H9 (cell line): ENCODE results near the gene GSG1L2. TPM values are rescaled to one million over a fixed set of nuclear protein-coding genes. Genes with fewer than 3 reads are reported as not detected.

Source experiments
- DNase-seq: peaks from one replicate; pipeline ENCODE4 v3.0.0-alpha.2; 2017
- H2AFZ ChIP-seq: one replicate; pipeline ENCODE4 v1.6.1; 2013; ENCODE audit warnings: mild to moderate bottlenecking, low read length, control low read depth, moderate library complexity
- H2AK5ac ChIP-seq: 2 replicates; pipeline ENCODE4 v1.6.1; 2013; ENCODE audit warnings: low read length, control low read depth, mixed read lengths; ENCODE audit not compliant: insufficient read length
- H2BK120ac ChIP-seq: one replicate; pipeline ENCODE4 v1.6.1; 2013; ENCODE audit warnings: low read depth, mild to moderate bottlenecking, low read length, control low read depth, inconsistent platforms; ENCODE audit not compliant: poor library complexity, severe bottlenecking
- H2BK12ac ChIP-seq: 2 replicates; pipeline ENCODE4 v1.6.1; 2013; ENCODE audit warnings: low read length, control low read depth, mixed read lengths, low read depth; ENCODE audit not compliant: insufficient read length
- H2BK15ac ChIP-seq: 2 replicates; pipeline ENCODE4 v1.6.1; 2013; ENCODE audit warnings: low read depth, low read length, control low read depth
- H2BK20ac ChIP-seq: one replicate; pipeline ENCODE4 v1.6.1; 2013; ENCODE audit warnings: low read depth, mild to moderate bottlenecking, low read length, control low read depth, inconsistent platforms; ENCODE audit not compliant: poor library complexity, severe bottlenecking
- H2BK5ac ChIP-seq: 2 replicates; pipeline ENCODE4 v1.6.1; 2013; ENCODE audit warnings: low read length, control low read depth, mixed read lengths; ENCODE audit not compliant: insufficient read length
- H3K14ac ChIP-seq: 2 replicates; pipeline ENCODE4 v1.6.1; 2013; ENCODE audit warnings: low read length, control low read depth; ENCODE audit not compliant: insufficient read depth
- H3K18ac ChIP-seq: 2 replicates; pipeline ENCODE4 v1.6.1; 2013; ENCODE audit warnings: low read depth, mild to moderate bottlenecking, mixed read lengths, low read length, control low read depth; ENCODE audit not compliant: insufficient read length
- H3K23ac ChIP-seq: 2 replicates; pipeline ENCODE4 v1.6.1; 2013; ENCODE audit warnings: low read length, control low read depth, mixed read lengths, low read depth; ENCODE audit not compliant: insufficient read length
- H3K23me2 ChIP-seq: 2 replicates; pipeline ENCODE4 v1.6.1; 2013; ENCODE audit warnings: low read depth, mild to moderate bottlenecking, mixed read lengths, low read length, control low read depth; ENCODE audit not compliant: insufficient read length, poor library complexity, severe bottlenecking
- H3K27ac ChIP-seq: 2 replicates; pipeline ENCODE4 v1.5.1; 2013; ENCODE audit warnings: low read length, control low read depth, mixed read lengths, low read depth; ENCODE audit not compliant: insufficient read length
- H3K27me3 ChIP-seq: 2 replicates; pipeline ENCODE4 v1.6.1; 2013; ENCODE audit warnings: low read length, control low read depth, inconsistent platforms; ENCODE audit not compliant: insufficient read depth
- H3K4ac ChIP-seq: 2 replicates; pipeline ENCODE4 v1.6.1; 2013; ENCODE audit warnings: low read depth, mild to moderate bottlenecking, control low read depth, inconsistent platforms, low read length, moderate library complexity
- H3K4me1 ChIP-seq: 2 replicates; pipeline ENCODE4 v1.6.1; 2013; ENCODE audit warnings: low read length, control low read depth, inconsistent platforms; ENCODE audit not compliant: insufficient read depth
- H3K4me2 ChIP-seq: 2 replicates; pipeline ENCODE4 v1.6.1; 2013; ENCODE audit warnings: low read length, control low read depth, mixed read lengths; ENCODE audit not compliant: insufficient read length, insufficient read depth
- H3K56ac ChIP-seq: 2 replicates; pipeline ENCODE4 v1.6.1; 2013; ENCODE audit warnings: low read depth, mild to moderate bottlenecking, mixed read lengths, low read length, control low read depth; ENCODE audit not compliant: insufficient read length
- H3K79me1 ChIP-seq: 2 replicates; pipeline ENCODE4 v1.6.1; 2013; ENCODE audit warnings: low read depth, mild to moderate bottlenecking, moderate library complexity, low read length, control low read depth, inconsistent platforms; ENCODE audit not compliant: insufficient read depth, poor library complexity, severe bottlenecking
- H3K79me2 ChIP-seq: 2 replicates; pipeline ENCODE4 v1.6.1; 2013; ENCODE audit warnings: low read length, control low read depth, inconsistent platforms; ENCODE audit not compliant: insufficient read depth
- H3K9ac ChIP-seq: 2 replicates; pipeline ENCODE4 v1.6.1; 2013; ENCODE audit warnings: low read length, control low read depth, mixed read lengths; ENCODE audit not compliant: insufficient read length; ENCODE audit errors: extremely low read depth
- H3K9me3 ChIP-seq: one replicate; pipeline ENCODE4 v1.6.1; 2013; ENCODE audit warnings: low read depth, low read length, inconsistent platforms; ENCODE audit not compliant: control insufficient read depth
- H3T11ph ChIP-seq: one replicate; pipeline ENCODE4 v1.6.1; 2013; ENCODE audit warnings: mild to moderate bottlenecking, low read length, control low read depth, inconsistent platforms
- H4K20me1 ChIP-seq: one replicate; pipeline ENCODE4 v1.6.1; 2013; ENCODE audit not compliant: control insufficient read depth, insufficient read length, insufficient read depth
- H4K5ac ChIP-seq: 2 replicates; pipeline ENCODE4 v1.6.1; 2013; ENCODE audit warnings: low read depth, mild to moderate bottlenecking, mixed read lengths, low read length, control low read depth; ENCODE audit not compliant: insufficient read length
- H4K8ac ChIP-seq: replicated peaks from 2 replicates; pipeline ENCODE4 v1.6.1; 2013; ENCODE audit warnings: low read length, control low read depth, mixed read lengths, low read depth; ENCODE audit not compliant: insufficient read length
- H4K91ac ChIP-seq: 2 replicates; pipeline ENCODE4 v1.6.1; 2013; ENCODE audit warnings: low read depth, mild to moderate bottlenecking, moderate library complexity, mixed read lengths, low read length, control low read depth; ENCODE audit not compliant: insufficient read length
- H3K27ac Mint-ChIP-seq, 3 experiments: 2 replicates in 2 of 3; 3 replicates in 1 of 3; pipeline ENCODE4 v1.8.0; 2020 to 2021; ENCODE audit warnings: mixed read lengths in 3 of 3, mild to moderate bottlenecking in 1 of 3, moderate library complexity in 1 of 3
- H3K27me3 Mint-ChIP-seq: 2 replicates; pipeline ENCODE4 v1.8.0; 2021; ENCODE audit warnings: low read depth, mild to moderate bottlenecking, moderate library complexity, mixed read lengths
- H3K36me3 Mint-ChIP-seq, 3 experiments: 2 replicates in 2 of 3; 3 replicates in 1 of 3; pipeline ENCODE4 v1.8.0; 2020 to 2021; ENCODE audit warnings: low read depth in 3 of 3, mixed read lengths in 3 of 3; ENCODE audit not compliant: insufficient read depth in 1 of 3
- H3K4me1 Mint-ChIP-seq, 2 experiments: 2 replicates each; pipeline ENCODE4 v1.8.0; 2020; ENCODE audit warnings: mixed read lengths in 2 of 2
- H3K4me3 Mint-ChIP-seq, 2 experiments: 2 replicates in 1 of 2; 3 replicates in 1 of 2; pipeline ENCODE4 v1.8.0; 2020 to 2021; ENCODE audit warnings: mild to moderate bottlenecking in 2 of 2, mixed read lengths in 2 of 2, moderate library complexity in 1 of 2
- H3K9me3 Mint-ChIP-seq, 2 experiments: 2 replicates in 1 of 2; 3 replicates in 1 of 2; pipeline ENCODE4 v1.8.0; 2020; ENCODE audit warnings: mild to moderate bottlenecking in 2 of 2, mixed read lengths in 2 of 2, moderate library complexity in 1 of 2
- CTCF ChIP-seq: fragments of 200-600 bp; sonication (generic); conservative IDR thresholded peaks from 3 replicates; pipeline ENCODE4 v1.8.0; 2021; ENCODE audit warnings: antibody characterized with exemption, mild to moderate bottlenecking
- WGBS: extraction: QIAGEN DNeasy Blood & Tissue Kit; methylation state at CpG from one replicate; pipeline ENCODE4 v1.1.7; 2013; ENCODE audit warnings: missing lambda C conversion rate, low lambda C conversion rate, mixed read lengths; ENCODE audit not compliant: insufficient read length; ENCODE audit errors: extremely low coverage; 5-methylcytosine and 5-hydroxymethylcytosine counted together
- total RNA-seq: library from RNA; stranded (reverse); gene quantifications from 2 replicates; pipeline ENCODE4 v1.2.1, GENCODE V29; 2021

GSG1L2 gene
- total RNA-seq, 1 experiment from 2014 or later, result not detected

- Histone ChIP-seq H3K18ac (no peak overlapping the region), H3K56ac (no peak overlapping the region), H3K14ac (no peak overlapping the region; the same call in 1 of the 2 replicates), H2AFZ (no peak overlapping the region), H3K23me2 (no peaks in the 10 kb centered on the region), H4K8ac (no peak overlapping the region), H2AK5ac (no peak overlapping the region), H3K27ac (no peak overlapping the region), H3K79me1 (no peaks in the 10 kb centered on the region), H3K4me1 (no peaks in the 10 kb centered on the region), H4K91ac (no peak overlapping the region), H2BK5ac (no peak overlapping the region), H3T11ph (no peak overlapping the region), H4K5ac (no peak overlapping the region), H3K4ac (no peak overlapping the region), H3K9ac (no peak overlapping the region), H3K79me2 (no peaks in the 10 kb centered on the region), H3K4me2 (no peak overlapping the region), H3K23ac (no peak overlapping the region), H2BK20ac (no peak overlapping the region), H2BK120ac (no peak overlapping the region), H2BK12ac (no peak overlapping the region), H3K27me3 (no peaks in the 10 kb centered on the region), H2BK15ac (no peak overlapping the region), H4K20me1 (no peaks in the 10 kb centered on the region), H3K9me3 (no peaks in the 10 kb centered on the region)
- no peak for TF ChIP-seq CTCF
- WGBS, result no CpG with 5 or more reads among the region's 5 CpGs
- Mint-ChIP-seq H3K4me3 (no peak overlapping the region), H3K9me3 (no peaks in the 10 kb centered on the region), H3K4me1 (peaks cover 2 to 4% of the 10 kb centered on the region in 2 experiments; a peak in 2 of 4 replicates), H3K27ac (no peak overlapping the region), H3K36me3 (no peaks in the 10 kb centered on the region), H3K27me3 (peaks cover 9% of the 10 kb centered on the region)
- DNase-seq, result no peak
Measured at GRCh38 chr17:9766970-9767369, 54.9 kb downstream of the GSG1L2 start.
